A673 (cell line): ENCODE measurements around the gene OSBPL6.

Experiments
- CTCF ChIP-seq: fragments of 300-800, 200-600 bp; sonication (generic); conservative IDR thresholded peaks from 2 replicates; pipeline ENCODE4 v1.5.1; 2017; ENCODE audit warnings: low read depth, mild to moderate bottlenecking, antibody characterized with exemption, low read length, moderate library complexity, mixed read lengths
- EZH2 ChIP-seq: fragments of 200-600 bp; sonication (generic); IDR thresholded peaks from 2 replicates; pipeline ENCODE4 v1.6.1; 2017; ENCODE audit warnings: borderline replicate concordance, low read depth, mild to moderate bottlenecking, mixed read lengths, antibody characterized with exemption, low read length; ENCODE audit not compliant: poor library complexity, severe bottlenecking

- TF ChIP-seq EZH2 (no peak), CTCF (no peak)
Measured at GRCh38 chr2:178152977-178153376, 41.3 kb upstream of the OSBPL6 start.
